Measurements from ENCODE around the gene ERBB3. TPM values are rescaled to one million over a fixed set of nuclear protein-coding genes. Genes with fewer than 3 reads are reported as not detected.

ERBB3 gene
- total RNA-seq, 1 donor from 2014 or later = 0.07 TPM

GRCh38 chr12:56078931-56079722 lies 838 bp upstream of the ERBB3 start:
- DNase-seq (ENCODE audit: low read depth, low spot score) = peak; percentile 66

GRCh38 chr12:56080556-56081138 lies 682 bp downstream of the ERBB3 start:
- no peak for DNase-seq (ENCODE audit: low read depth, low spot score)

GRCh38 chr12:56081393-56082347 lies 1.7 kb downstream of the ERBB3 start:
- DNase-seq (ENCODE audit: low read depth, low spot score) = no peak

GRCh38 chr12:56082382-56082781 lies 2.4 kb downstream of the ERBB3 start:
- DNase-seq (ENCODE audit: low read depth, low spot score) = no peak

GRCh38 chr12:56082967-56083366 lies 3.0 kb downstream of the ERBB3 start:
- DNase-seq (ENCODE audit: low read depth, low spot score) = no peak

GRCh38 chr12:56084958-56085543 lies 5.1 kb downstream of the ERBB3 start:
- no peak for DNase-seq (ENCODE audit: low read depth, low spot score)

GRCh38 chr12:56086096-56086495 lies 6.1 kb downstream of the ERBB3 start:
- no peak for DNase-seq (ENCODE audit: low read depth, low spot score)

- DNase-seq (ENCODE audit: low read depth, low spot score) = no peak
These were observed 6.6 kb downstream of the ERBB3 start for GRCh38 chr12:56086608-56087007.

- no peak for DNase-seq (ENCODE audit: low read depth, low spot score)
These were observed 7.3 kb downstream of the ERBB3 start for GRCh38 chr12:56087220-56087619.

GRCh38 chr12:56097738-56098137 lies 17.8 kb downstream of the ERBB3 start:
- no peak for DNase-seq (ENCODE audit: low read depth, low spot score)

GRCh38 chr12:56098592-56098991 lies 18.6 kb downstream of the ERBB3 start:
- DNase-seq (ENCODE audit: low read depth, low spot score) = no peak

GRCh38 chr12:56099787-56100186 lies 19.8 kb downstream of the ERBB3 start:
- no peak for DNase-seq (ENCODE audit: low read depth, low spot score)

GRCh38 chr12:56101045-56101444 lies 21.1 kb downstream of the ERBB3 start:
- DNase-seq (ENCODE audit: low read depth, low spot score) = no peak

GRCh38 chr12:56102683-56103065 lies 22.7 kb downstream of the ERBB3 start:
- DNase-seq (ENCODE audit: low read depth, low spot score) = no peak

GRCh38 chr12:56103066-56103711 lies 23.2 kb downstream of the ERBB3 start:
- no peak for DNase-seq (ENCODE audit: low read depth, low spot score)

GRCh38 chr12:56103823-56104108 lies 23.8 kb downstream of the ERBB3 start:
- DNase-seq (ENCODE audit: low read depth, low spot score) = no peak

GRCh38 chr12:56104109-56104814 lies 24.3 kb downstream of the ERBB3 start, which contains the start of gene PA2G4:
TSS of gene PA2G4 (plus strand) at chr12:56104559. CDS start at chr12:56104738, 179 bp downstream.
- DNase-seq (ENCODE audit: low read depth, low spot score) = peak; percentile 96

- no peak for DNase-seq (ENCODE audit: low read depth, low spot score)
These were observed 25.0 kb downstream of the ERBB3 start for GRCh38 chr12:56104815-56105608.

GRCh38 chr12:56105609-56105902 lies 25.6 kb downstream of the ERBB3 start:
- DNase-seq (ENCODE audit: low read depth, low spot score) = no peak

- no peak for DNase-seq (ENCODE audit: low read depth, low spot score)
These were observed 27.3 kb downstream of the ERBB3 start for GRCh38 chr12:56107242-56107641.
